GM18505 (cell line): ENCODE data around the gene PTCRA.
"Not testable (repeated sequence)": the region's sequence is repeated elsewhere in the genome, so short reads cannot be mapped to it uniquely, and the experiment has no call there.

Experiments
- ATAC-seq: cut with Tn5 transposase; IDR thresholded peaks from one replicate; pipeline ENCODE4 v1.9.1; 2021; ENCODE audit not compliant: unreplicated experiment
- POLR2A ChIP-seq: IDR thresholded peaks from 4 replicates; pipeline ENCODE4 v1.6.1; 2011; ENCODE audit warnings: borderline replicate concordance; ENCODE audit not compliant: insufficient read depth, insufficient read length; ENCODE audit errors: extremely low read depth

Gene PTCRA

GRCh38 chr6:42915732-42916131, at the start of gene PTCRA:
PTCRA (plus strand) TSS chr6:42916053; CDS start chr6:42916070, 17 bp downstream.
- no peak for ATAC-seq
- no peak for TF ChIP-seq POLR2A

GRCh38 chr6:42870145-42870936, 45.5 kb upstream of the PTCRA start:
- ATAC-seq: no peak
- no peak for TF ChIP-seq POLR2A

GRCh38 chr6:42871711-42872110, 44.1 kb upstream of the PTCRA start:
- no peak for ATAC-seq
- no peak for TF ChIP-seq POLR2A

- TF ChIP-seq POLR2A: no peak
- ATAC-seq: no peak
Observed at GRCh38 chr6:42873313-42873712, 42.5 kb upstream of the PTCRA start.

GRCh38 chr6:42877695-42878094, 38.2 kb upstream of the PTCRA start:
- ATAC-seq: no peak
- TF ChIP-seq POLR2A: no peak

- TF ChIP-seq POLR2A: peak; percentile 92
- ATAC-seq: peak; percentile 84
Observed at GRCh38 chr6:42879372-42880239, 36.2 kb upstream of the PTCRA start, which contains the start of gene RPL7L1. RPL7L1 (plus strand) TSS chr6:42879616; CDS start chr6:42879911, 295 bp downstream.

- not testable (repeated sequence) for ATAC-seq
Observed at GRCh38 chr6:42880240-42880817, 35.5 kb upstream of the PTCRA start.

- not testable (repeated sequence) for ATAC-seq
Observed at GRCh38 chr6:42880871-42881270, 35.0 kb upstream of the PTCRA start.

GRCh38 chr6:42885702-42886101, 30.2 kb upstream of the PTCRA start:
- no peak for TF ChIP-seq POLR2A
- ATAC-seq: no peak

GRCh38 chr6:42888201-42888600, 27.7 kb upstream of the PTCRA start:
- not testable (repeated sequence) for ATAC-seq

- TF ChIP-seq POLR2A: no peak
- no peak for ATAC-seq
Observed at GRCh38 chr6:42889815-42890214, 26.0 kb upstream of the PTCRA start.

GRCh38 chr6:42890311-42891198, 25.3 kb upstream of the PTCRA start:
- ATAC-seq: peak; percentile 74
- TF ChIP-seq POLR2A: peak; percentile 97

- ATAC-seq: no peak
- TF ChIP-seq POLR2A: no peak
Observed at GRCh38 chr6:42891199-42891722, 24.6 kb upstream of the PTCRA start.

GRCh38 chr6:42894041-42894828, 21.6 kb upstream of the PTCRA start:
- not testable (repeated sequence) for ATAC-seq
